Measurements from ENCODE around the gene LDB3. TPM values are rescaled to one million over a fixed set of nuclear protein-coding genes. Genes with fewer than 3 reads are reported as not detected.

Gene LDB3
- 0.03 TPM for polyA plus RNA-seq (2013)

- H3K27me3 ChIP-seq (replicated peaks in 2 of 5; ENCODE audit: control insufficient read depth in 4 of 5, insufficient read depth in 5 of 5, low read length in 4 of 5), result peaks cover 0 to 1% (median 0%) of the 10 kb centered on the region in 5 experiments
- CTCF ChIA-PET, result interaction anchor here (1.2 kb wide), 1 partner anchor 13 kb away, joined by 3 read pairs; no protein-coding TSS in a partner anchor
- H3K9me3 ChIP-seq (ENCODE audit: control extremely low read depth in 1 of 5, control insufficient read depth in 4 of 5, insufficient read depth in 2 of 5, low read depth in 1 of 5, low read length in 4 of 5), result no peaks in the 10 kb centered on the region
- no peaks in the 10 kb centered on the region for H3K36me3 ChIP-seq (ENCODE audit: control insufficient read depth in 4 of 4, insufficient read depth in 4 of 4, low read length in 3 of 4)
- POLR2A ChIA-PET, result no interaction called here
- 85% methylated on average over 23 of the region's 23 CpGs for WGBS (ENCODE audit: insufficient coverage)
- no peak within 1 kb of the TSS for H3K4me3 ChIP-seq (ENCODE audit: control insufficient read depth in 1 of 7, extremely low read depth in 1 of 7, insufficient read depth in 4 of 7, low read depth in 2 of 7, low read length in 6 of 7)
- H3K27ac ChIP-seq (ENCODE audit: insufficient read depth in 1 of 2, low read depth in 1 of 2, low read length in 2 of 2, poor library complexity in 1 of 2, severe bottlenecking in 2 of 2), result no peak within 1 kb of the TSS
- no peaks in the 10 kb centered on the region for H3K4me1 ChIP-seq (ENCODE audit: control extremely low read depth in 1 of 4, control insufficient read depth in 4 of 4, insufficient read depth in 4 of 4, low read length in 3 of 4)
- no peak for DNase-seq
Measured at GRCh38 chr10:86668297-86669165, at the start of gene LDB3. Gene LDB3, plus strand, starts transcription at chr10:86668511. Its CDS starts 181 bp downstream, at chr10:86668692.

GRCh38 chr10:86628311-86628710, 40.0 kb upstream of the LDB3 start:
- Histone ChIP-seq H3K4me1 (ENCODE audit: control extremely low read depth in 1 of 4, control insufficient read depth in 4 of 4, insufficient read depth in 4 of 4, low read length in 3 of 4) (peaks cover 0 to 7% (median 5%) of the 10 kb centered on the region in 4 experiments), H3K36me3 (ENCODE audit: control insufficient read depth in 4 of 4, insufficient read depth in 4 of 4, low read length in 3 of 4) (no peaks in the 10 kb centered on the region), H3K27me3 (replicated peaks in 2 of 5; ENCODE audit: control insufficient read depth in 4 of 5, insufficient read depth in 5 of 5, low read length in 4 of 5) (peaks cover 6 to 33% (median 16%) of the 10 kb centered on the region in 5 experiments), H3K4me3 (ENCODE audit: control insufficient read depth in 1 of 7, extremely low read depth in 1 of 7, insufficient read depth in 4 of 7, low read depth in 2 of 7, low read length in 6 of 7) (no peak overlapping the region), H3K27ac (ENCODE audit: insufficient read depth in 1 of 2, low read depth in 1 of 2, low read length in 2 of 2, poor library complexity in 1 of 2, severe bottlenecking in 2 of 2) (no peak overlapping the region), H3K9me3 (ENCODE audit: control extremely low read depth in 1 of 5, control insufficient read depth in 4 of 5, insufficient read depth in 2 of 5, low read depth in 1 of 5, low read length in 4 of 5) (no peaks in the 10 kb centered on the region)
- POLR2A ChIA-PET, result interaction anchor here (0.7 kb wide), 1 partner anchor 228 kb away, joined by 3 read pairs; no protein-coding TSS in a partner anchor
- WGBS (ENCODE audit: insufficient coverage), result 100% methylated on average over 2 of the region's 2 CpGs
- no peak for DNase-seq
- CTCF ChIA-PET, result interaction anchor here (0.7 kb wide), 1 partner anchor 205 kb away, joined by 3 read pairs; no protein-coding TSS in a partner anchor

GRCh38 chr10:86630079-86630478, 38.2 kb upstream of the LDB3 start:
- CTCF ChIA-PET, result interaction anchor here (1.7 kb wide), 1 partner anchor 14 kb away, joined by 4 read pairs; no protein-coding TSS in a partner anchor
- DNase-seq, result no peak

GRCh38 chr10:86632009-86632800, 36.1 kb upstream of the LDB3 start:
- H3K36me3 ChIP-seq (ENCODE audit: control insufficient read depth in 4 of 4, insufficient read depth in 4 of 4, low read length in 3 of 4), result no peaks in the 10 kb centered on the region
- H3K4me1 ChIP-seq (ENCODE audit: control extremely low read depth in 1 of 4, control insufficient read depth in 4 of 4, insufficient read depth in 4 of 4, low read length in 3 of 4), result peaks cover 0 to 7% (median 5%) of the 10 kb centered on the region in 4 experiments
- H3K4me3 ChIP-seq (ENCODE audit: control insufficient read depth in 1 of 7, extremely low read depth in 1 of 7, insufficient read depth in 4 of 7, low read depth in 2 of 7, low read length in 6 of 7), result peak overlapping the region in 4 of 7 experiments; percentile 26 to 64 (median 53)
- peaks cover 8 to 48% (median 18%) of the 10 kb centered on the region in 5 experiments for H3K27me3 ChIP-seq (replicated peaks in 2 of 5; ENCODE audit: control insufficient read depth in 4 of 5, insufficient read depth in 5 of 5, low read length in 4 of 5)
- CTCF ChIA-PET, result no interaction called here
- 7% methylated on average over 45 of the region's 49 CpGs for WGBS (ENCODE audit: insufficient coverage)
- no peak overlapping the region for H3K27ac ChIP-seq (ENCODE audit: insufficient read depth in 1 of 2, low read depth in 1 of 2, low read length in 2 of 2, poor library complexity in 1 of 2, severe bottlenecking in 2 of 2)
- peak; percentile 24 to 61 (median 49) for DNase-seq
- H3K9me3 ChIP-seq (ENCODE audit: control extremely low read depth in 1 of 5, control insufficient read depth in 4 of 5, insufficient read depth in 2 of 5, low read depth in 1 of 5, low read length in 4 of 5), result no peaks in the 10 kb centered on the region
- POLR2A ChIA-PET, result no interaction called here

More at GRCh38 chr10:86630079-86630478, 38.2 kb upstream of the LDB3 start:
- POLR2A ChIA-PET, result no interaction called here
- Histone ChIP-seq H3K4me3 (ENCODE audit: control insufficient read depth in 1 of 7, extremely low read depth in 1 of 7, insufficient read depth in 4 of 7, low read depth in 2 of 7, low read length in 6 of 7) (no peak overlapping the region), H3K9me3 (ENCODE audit: control extremely low read depth in 1 of 5, control insufficient read depth in 4 of 5, insufficient read depth in 2 of 5, low read depth in 1 of 5, low read length in 4 of 5) (no peaks in the 10 kb centered on the region), H3K27ac (ENCODE audit: insufficient read depth in 1 of 2, low read depth in 1 of 2, low read length in 2 of 2, poor library complexity in 1 of 2, severe bottlenecking in 2 of 2) (no peak overlapping the region), H3K27me3 (replicated peaks in 2 of 5; ENCODE audit: control insufficient read depth in 4 of 5, insufficient read depth in 5 of 5, low read length in 4 of 5) (peaks cover 6 to 46% (median 18%) of the 10 kb centered on the region in 5 experiments), H3K36me3 (ENCODE audit: control insufficient read depth in 4 of 4, insufficient read depth in 4 of 4, low read length in 3 of 4) (no peaks in the 10 kb centered on the region), H3K4me1 (ENCODE audit: control extremely low read depth in 1 of 4, control insufficient read depth in 4 of 4, insufficient read depth in 4 of 4, low read length in 3 of 4) (peaks cover 0 to 7% (median 5%) of the 10 kb centered on the region in 4 experiments)
- WGBS (ENCODE audit: insufficient coverage), result 100% methylated on average over 1 of the region's 2 CpGs

GRCh38 chr10:86632951-86633350, 35.4 kb upstream of the LDB3 start:
- ChIA-PET POLR2A (no interaction called here), CTCF (no interaction called here)
- WGBS (ENCODE audit: insufficient coverage), result 57% methylated on average over 4 of the region's 5 CpGs
- DNase-seq, result peak in 1 of 3 donors; percentile 3
- peaks cover 8 to 48% (median 18%) of the 10 kb centered on the region in 5 experiments for H3K27me3 ChIP-seq (replicated peaks in 2 of 5; ENCODE audit: control insufficient read depth in 4 of 5, insufficient read depth in 5 of 5, low read length in 4 of 5)
- H3K27ac ChIP-seq (ENCODE audit: insufficient read depth in 1 of 2, low read depth in 1 of 2, low read length in 2 of 2, poor library complexity in 1 of 2, severe bottlenecking in 2 of 2), result no peak overlapping the region
- no peak overlapping the region for H3K4me3 ChIP-seq (ENCODE audit: control insufficient read depth in 1 of 7, extremely low read depth in 1 of 7, insufficient read depth in 4 of 7, low read depth in 2 of 7, low read length in 6 of 7)
- H3K9me3 ChIP-seq (ENCODE audit: control extremely low read depth in 1 of 5, control insufficient read depth in 4 of 5, insufficient read depth in 2 of 5, low read depth in 1 of 5, low read length in 4 of 5), result no peaks in the 10 kb centered on the region
- no peaks in the 10 kb centered on the region for H3K36me3 ChIP-seq (ENCODE audit: control insufficient read depth in 4 of 4, insufficient read depth in 4 of 4, low read length in 3 of 4)
- peaks cover 0 to 7% (median 5%) of the 10 kb centered on the region in 4 experiments for H3K4me1 ChIP-seq (ENCODE audit: control extremely low read depth in 1 of 4, control insufficient read depth in 4 of 4, insufficient read depth in 4 of 4, low read length in 3 of 4)

GRCh38 chr10:86635402-86635801, 32.9 kb upstream of the LDB3 start:
- Histone ChIP-seq H3K27ac (ENCODE audit: insufficient read depth in 1 of 2, low read depth in 1 of 2, low read length in 2 of 2, poor library complexity in 1 of 2, severe bottlenecking in 2 of 2) (no peak overlapping the region), H3K36me3 (ENCODE audit: control insufficient read depth in 4 of 4, insufficient read depth in 4 of 4, low read length in 3 of 4) (no peaks in the 10 kb centered on the region), H3K27me3 (replicated peaks in 2 of 5; ENCODE audit: control insufficient read depth in 4 of 5, insufficient read depth in 5 of 5, low read length in 4 of 5) (peaks cover 3 to 45% (median 14%) of the 10 kb centered on the region in 5 experiments), H3K9me3 (ENCODE audit: control extremely low read depth in 1 of 5, control insufficient read depth in 4 of 5, insufficient read depth in 2 of 5, low read depth in 1 of 5, low read length in 4 of 5) (no peaks in the 10 kb centered on the region), H3K4me3 (ENCODE audit: control insufficient read depth in 1 of 7, extremely low read depth in 1 of 7, insufficient read depth in 4 of 7, low read depth in 2 of 7, low read length in 6 of 7) (no peak overlapping the region), H3K4me1 (ENCODE audit: control extremely low read depth in 1 of 4, control insufficient read depth in 4 of 4, insufficient read depth in 4 of 4, low read length in 3 of 4) (peaks cover 0 to 7% (median 5%) of the 10 kb centered on the region in 4 experiments)
- 100% methylated on average over 1 of the region's 2 CpGs for WGBS (ENCODE audit: insufficient coverage)
- CTCF ChIA-PET, result no interaction called here
- POLR2A ChIA-PET, result no interaction called here
- DNase-seq, result no peak

Measured in common myeloid progenitor, CD34-positive (primary cell).